ENCODE results near the gene EGFR.

EGFR gene

GRCh38 chr7:55085511-55086412, 66.9 kb downstream of the EGFR start:
- FAIRE-seq, result no peak

GRCh38 chr7:55086413-55087201, 67.8 kb downstream of the EGFR start:
- no peak for FAIRE-seq

GRCh38 chr7:55087521-55087961, 68.7 kb downstream of the EGFR start:
- FAIRE-seq, result no peak

GRCh38 chr7:55088107-55088506, 69.3 kb downstream of the EGFR start:
- FAIRE-seq, result no peak

- no peak for FAIRE-seq
Observed at GRCh38 chr7:55088620-55089019, 69.8 kb downstream of the EGFR start.

- no peak for FAIRE-seq
Observed at GRCh38 chr7:55092186-55092974, 73.6 kb downstream of the EGFR start.

GRCh38 chr7:55092975-55093373, 74.2 kb downstream of the EGFR start:
- FAIRE-seq, result no peak

GRCh38 chr7:55093674-55094073, 74.9 kb downstream of the EGFR start:
- no peak for FAIRE-seq

GRCh38 chr7:55094092-55094690, 75.4 kb downstream of the EGFR start:
- FAIRE-seq, result no peak

- no peak for FAIRE-seq
Observed at GRCh38 chr7:55095672-55096071, 76.9 kb downstream of the EGFR start.

GRCh38 chr7:55096323-55096722, 77.5 kb downstream of the EGFR start:
- no peak for FAIRE-seq

GRCh38 chr7:55097100-55097499, 78.3 kb downstream of the EGFR start:
- FAIRE-seq, result no peak

GRCh38 chr7:55099066-55099820, 80.4 kb downstream of the EGFR start:
- no peak for FAIRE-seq

GRCh38 chr7:55099821-55100543, 81.2 kb downstream of the EGFR start:
- FAIRE-seq, result no peak

GRCh38 chr7:55100544-55101327, 81.9 kb downstream of the EGFR start:
- FAIRE-seq, result no peak

- no peak for FAIRE-seq
Observed at GRCh38 chr7:55101359-55101758, 82.5 kb downstream of the EGFR start.

- FAIRE-seq, result no peak
Observed at GRCh38 chr7:55104123-55104522, 85.3 kb downstream of the EGFR start.

GRCh38 chr7:55104712-55105433, 86.1 kb downstream of the EGFR start:
- no peak for FAIRE-seq

- FAIRE-seq, result no peak
Observed at GRCh38 chr7:55105952-55106351, 87.1 kb downstream of the EGFR start.

- no peak for FAIRE-seq
Observed at GRCh38 chr7:55107946-55108345, 89.1 kb downstream of the EGFR start.
